ENCODE measurements around the gene ALKBH2.

ALKBH2 gene

DNA sequence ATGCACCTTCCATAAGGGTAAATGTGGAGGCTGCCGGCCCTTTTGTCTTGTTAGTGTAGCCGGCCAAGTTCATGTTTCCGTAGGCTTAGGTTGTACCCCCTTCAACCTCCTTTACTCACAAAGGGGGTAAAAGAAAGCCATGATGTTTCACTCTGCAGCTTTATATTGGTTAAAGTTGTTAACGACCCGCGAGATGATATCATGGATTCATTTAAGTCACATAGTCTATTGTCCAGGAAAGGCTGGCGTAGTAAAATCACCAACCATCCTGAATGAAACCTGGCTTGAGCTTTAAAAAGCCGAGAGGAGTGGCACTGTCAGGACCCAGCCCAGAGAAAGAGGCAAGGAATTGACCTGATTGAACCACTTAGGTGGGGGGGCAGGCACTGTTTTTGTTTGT is 5.4 kb upstream of the ALKBH2 start:
- Histone ChIP-seq H3K4ac (ENCODE audit: low read length) (no peak overlapping the region), H2AK5ac (ENCODE audit: low read depth, low read length) (no peak overlapping the region), H2BK5ac (ENCODE audit: low read length) (no peak overlapping the region), H3K4me2 (ENCODE audit: insufficient read depth, low read length, poor library complexity, severe bottlenecking) (peak overlapping the region; percentile 82), H3K79me1 (ENCODE audit: low read depth, low read length) (peaks cover 4% of the 10 kb centered on the region), H3K9ac (ENCODE audit: low read depth, low read length, poor library complexity) (peak overlapping the region; percentile 72), H2AFZ (ENCODE audit: low read length) (peak overlapping the region; percentile 99), H3K27me3 (ENCODE audit: control insufficient read depth in 3 of 3, insufficient read depth in 3 of 3, low read depth in 1 of 3, low read length in 3 of 3) (no peaks in the 10 kb centered on the region), H2BK15ac (ENCODE audit: low read length) (no peak overlapping the region), H3K14ac (ENCODE audit: low read length) (no peak overlapping the region), H3K36me3 (replicated peaks in 1 of 2; ENCODE audit: control insufficient read depth in 2 of 2, insufficient read depth in 2 of 2, low read length in 2 of 2) (peaks cover 28 to 52% of the 10 kb centered on the region in 2 donors), H3K4me1 (ENCODE audit: control insufficient read depth in 2 of 2, insufficient read depth in 1 of 2, low read depth in 1 of 2, low read length in 2 of 2) (peaks cover 4 to 6% of the 10 kb centered on the region in 2 donors), H3K23ac (ENCODE audit: low read depth, low read length, poor library complexity) (no peak overlapping the region), H3K4me3 (ENCODE audit: low read length in 2 of 2) (peak overlapping the region; percentile 78 to 84), H4K91ac (ENCODE audit: low read depth, low read length, poor library complexity) (no peak overlapping the region), H2BK120ac (ENCODE audit: low read depth, low read length) (no peak overlapping the region), H3K27ac (replicated peaks; ENCODE audit: low read length) (no peak overlapping the region), H2BK12ac (ENCODE audit: low read length) (no peak overlapping the region), H3K18ac (ENCODE audit: low read length) (no peak overlapping the region), H4K8ac (ENCODE audit: low read depth, low read length) (no peak overlapping the region), H3K9me3 (replicated peaks in 1 of 2; ENCODE audit: control insufficient read depth in 2 of 2, insufficient read depth in 1 of 2, low read depth in 1 of 2, low read length in 2 of 2) (no peaks in the 10 kb centered on the region)
- no CpG with 5 or more reads among the region's 8 CpGs for WGBS, 2 donors (ENCODE audit: extremely low coverage in 2 of 2, insufficient read length in 2 of 2, insufficient replicate concordance in 1 of 2)
- DNase-seq (ENCODE audit: low spot score), result no peak

DNA sequence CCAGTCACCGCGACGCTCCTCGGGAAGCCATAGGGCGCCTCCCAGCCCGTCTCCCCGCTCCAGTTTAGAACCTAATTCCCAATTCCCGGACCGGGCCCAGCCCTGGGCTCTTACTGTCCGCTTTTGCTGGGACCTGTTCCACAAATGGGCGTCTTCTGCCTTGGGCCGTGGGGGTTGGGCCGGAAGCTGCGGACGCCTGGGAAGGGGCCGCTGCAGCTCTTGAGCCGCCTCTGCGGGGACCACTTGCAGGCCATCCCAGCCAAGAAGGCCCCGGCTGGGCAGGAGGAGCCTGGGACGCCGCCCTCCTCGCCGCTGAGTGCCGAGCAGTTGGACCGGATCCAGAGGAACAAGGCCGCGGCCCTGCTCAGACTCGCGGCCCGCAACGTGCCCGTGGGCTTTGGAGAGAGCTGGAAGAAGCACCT is 4.9 kb upstream of the ALKBH2 start:
- H3K9me3 ChIP-seq (replicated peaks in 1 of 2; ENCODE audit: control insufficient read depth in 2 of 2, insufficient read depth in 1 of 2, low read depth in 1 of 2, low read length in 2 of 2), result no peaks in the 10 kb centered on the region
- H3K27me3 ChIP-seq (ENCODE audit: control insufficient read depth in 3 of 3, insufficient read depth in 3 of 3, low read depth in 1 of 3, low read length in 3 of 3), result no peaks in the 10 kb centered on the region
- peaks cover 4% of the 10 kb centered on the region for H3K79me1 ChIP-seq (ENCODE audit: low read depth, low read length)
- H2BK5ac ChIP-seq (ENCODE audit: low read length), result no peak overlapping the region
- no peak overlapping the region for H3K4ac ChIP-seq (ENCODE audit: low read length)
- H3K9ac ChIP-seq (ENCODE audit: low read depth, low read length, poor library complexity), result peak overlapping the region; percentile 72
- no peak overlapping the region for H3K27ac ChIP-seq (replicated peaks; ENCODE audit: low read length)
- H3K4me2 ChIP-seq (ENCODE audit: insufficient read depth, low read length, poor library complexity, severe bottlenecking), result peak overlapping the region; percentile 82
- H2BK120ac ChIP-seq (ENCODE audit: low read depth, low read length), result no peak overlapping the region
- no peak overlapping the region for H2BK12ac ChIP-seq (ENCODE audit: low read length)
- WGBS, 2 donors (ENCODE audit: extremely low coverage in 2 of 2, insufficient read length in 2 of 2, insufficient replicate concordance in 1 of 2), result no CpG with 5 or more reads among the region's 32 CpGs
- no peak overlapping the region for H2AK5ac ChIP-seq (ENCODE audit: low read depth, low read length)
- peaks cover 26 to 48% of the 10 kb centered on the region in 2 donors for H3K36me3 ChIP-seq (replicated peaks in 1 of 2; ENCODE audit: control insufficient read depth in 2 of 2, insufficient read depth in 2 of 2, low read length in 2 of 2)
- H2BK15ac ChIP-seq (ENCODE audit: low read length), result no peak overlapping the region
- peaks cover 4 to 8% of the 10 kb centered on the region in 2 donors for H3K4me1 ChIP-seq (ENCODE audit: control insufficient read depth in 2 of 2, insufficient read depth in 1 of 2, low read depth in 1 of 2, low read length in 2 of 2)
- peak overlapping the region; percentile 84 for H3K18ac ChIP-seq (ENCODE audit: low read length)
- no peak overlapping the region for H3K14ac ChIP-seq (ENCODE audit: low read length)
- no peak overlapping the region for H4K8ac ChIP-seq (ENCODE audit: low read depth, low read length)
- no peak overlapping the region for H4K91ac ChIP-seq (ENCODE audit: low read depth, low read length, poor library complexity)
- peak overlapping the region; percentile 78 to 84 for H3K4me3 ChIP-seq (ENCODE audit: low read length in 2 of 2)
- no peak for DNase-seq (ENCODE audit: low spot score)
- H2AFZ ChIP-seq (ENCODE audit: low read length), result peak overlapping the region; percentile 99
- H3K23ac ChIP-seq (ENCODE audit: low read depth, low read length, poor library complexity), result peak overlapping the region; percentile 58

DNA sequence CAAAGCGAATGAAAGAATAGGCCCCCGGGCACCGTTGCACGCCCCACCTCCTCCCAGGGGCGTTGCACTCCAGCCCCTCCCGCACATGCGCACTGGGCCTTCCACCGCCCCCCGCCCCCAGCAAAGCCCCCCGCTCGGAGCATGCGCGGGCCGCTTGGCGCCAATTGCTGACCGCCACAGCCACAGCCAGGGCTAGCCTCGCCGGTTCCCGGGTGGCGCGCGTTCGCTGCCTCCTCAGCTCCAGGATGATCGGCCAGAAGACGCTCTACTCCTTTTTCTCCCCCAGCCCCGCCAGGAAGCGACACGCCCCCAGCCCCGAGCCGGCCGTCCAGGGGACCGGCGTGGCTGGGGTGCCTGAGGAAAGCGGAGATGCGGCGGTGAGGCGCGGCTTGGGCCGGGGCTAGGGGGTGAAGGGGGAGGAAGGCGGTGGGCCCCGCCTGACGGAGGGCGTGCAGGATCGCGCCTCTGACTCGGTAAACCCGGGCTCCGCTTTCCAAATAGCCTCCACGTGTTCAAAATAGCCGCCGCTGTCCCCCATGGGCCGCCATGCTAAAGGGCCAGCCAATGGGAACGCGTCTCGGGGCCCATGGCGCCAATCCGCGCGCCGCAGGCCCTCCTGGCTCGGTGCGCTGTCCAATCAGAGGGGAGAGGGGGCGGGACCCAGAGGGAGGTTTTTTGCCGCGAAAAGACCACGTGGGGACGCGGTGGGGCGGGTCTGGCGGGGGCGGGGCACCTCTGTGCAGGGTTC is 4.3 kb upstream of the ALKBH2 start, which contains the start of gene UNG:
TSS of gene UNG (plus strand) at position 163 of the 748 bp plus-strand sequence. CDS start at position 246, 83 bp downstream.
- no peak within 1 kb of the TSS for H4K91ac ChIP-seq (ENCODE audit: low read depth, low read length, poor library complexity)
- peak; percentile 95 for DNase-seq (ENCODE audit: low spot score)
- no CpG with 5 or more reads among the region's 71 CpGs for WGBS, 2 donors (ENCODE audit: extremely low coverage in 2 of 2, insufficient read length in 2 of 2, insufficient replicate concordance in 1 of 2)
- H2BK15ac ChIP-seq (ENCODE audit: low read length), result no peak within 1 kb of the TSS
- peaks cover 4% of the 10 kb centered on the region for H3K79me1 ChIP-seq (ENCODE audit: low read depth, low read length)
- no peaks in the 10 kb centered on the region for H3K9me3 ChIP-seq (replicated peaks in 1 of 2; ENCODE audit: control insufficient read depth in 2 of 2, insufficient read depth in 1 of 2, low read depth in 1 of 2, low read length in 2 of 2)
- H2BK120ac ChIP-seq (ENCODE audit: low read depth, low read length), result no peak within 1 kb of the TSS
- H3K4me3 ChIP-seq (ENCODE audit: low read length in 2 of 2), result peak within 1 kb of the TSS; percentile 78 to 87
- H3K27me3 ChIP-seq (ENCODE audit: control insufficient read depth in 3 of 3, insufficient read depth in 3 of 3, low read depth in 1 of 3, low read length in 3 of 3), result no peaks in the 10 kb centered on the region
- peaks cover 7 to 12% of the 10 kb centered on the region in 2 donors for H3K4me1 ChIP-seq (ENCODE audit: control insufficient read depth in 2 of 2, insufficient read depth in 1 of 2, low read depth in 1 of 2, low read length in 2 of 2)
- H3K4ac ChIP-seq (ENCODE audit: low read length), result no peak within 1 kb of the TSS
- H3K4me2 ChIP-seq (ENCODE audit: insufficient read depth, low read length, poor library complexity, severe bottlenecking), result peak within 1 kb of the TSS; percentile 100
- no peak within 1 kb of the TSS for H4K8ac ChIP-seq (ENCODE audit: low read depth, low read length)
- peak within 1 kb of the TSS; percentile 58 for H3K23ac ChIP-seq (ENCODE audit: low read depth, low read length, poor library complexity)
- no peak within 1 kb of the TSS for H3K14ac ChIP-seq (ENCODE audit: low read length)
- H2AFZ ChIP-seq (ENCODE audit: low read length), result peak within 1 kb of the TSS; percentile 99
- peak within 1 kb of the TSS; percentile 84 for H3K18ac ChIP-seq (ENCODE audit: low read length)
- peak within 1 kb of the TSS; percentile 87 for H3K9ac ChIP-seq (ENCODE audit: low read depth, low read length, poor library complexity)
- no peak within 1 kb of the TSS for H2BK12ac ChIP-seq (ENCODE audit: low read length)
- peaks cover 23 to 42% of the 10 kb centered on the region in 2 donors for H3K36me3 ChIP-seq (replicated peaks in 1 of 2; ENCODE audit: control insufficient read depth in 2 of 2, insufficient read depth in 2 of 2, low read length in 2 of 2)
- H2BK5ac ChIP-seq (ENCODE audit: low read length), result no peak within 1 kb of the TSS
- H3K27ac ChIP-seq (replicated peaks; ENCODE audit: low read length), result peak within 1 kb of the TSS; percentile 85
- H2AK5ac ChIP-seq (ENCODE audit: low read depth, low read length), result no peak within 1 kb of the TSS

DNA sequence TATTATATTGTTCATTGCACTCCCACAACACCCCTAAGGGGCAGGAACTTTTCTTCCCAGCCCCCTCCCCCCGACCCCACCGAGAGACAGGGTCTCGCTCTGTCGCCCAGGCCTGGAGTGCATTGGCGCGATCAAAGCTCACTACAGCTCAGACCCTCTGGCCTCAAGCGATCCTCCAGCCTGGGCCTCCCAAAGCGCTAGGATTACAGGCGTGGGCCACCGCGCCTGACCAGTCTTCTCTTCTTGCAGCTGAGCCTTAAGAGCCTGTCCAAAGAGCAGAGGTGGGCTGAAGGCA is 3.8 kb upstream of the ALKBH2 start:
- no peak overlapping the region for H3K23ac ChIP-seq (ENCODE audit: low read depth, low read length, poor library complexity)
- no peak overlapping the region for H2BK120ac ChIP-seq (ENCODE audit: low read depth, low read length)
- H3K14ac ChIP-seq (ENCODE audit: low read length), result no peak overlapping the region
- no CpG with 5 or more reads among the region's 11 CpGs for WGBS, 2 donors (ENCODE audit: extremely low coverage in 2 of 2, insufficient read length in 2 of 2, insufficient replicate concordance in 1 of 2)
- no peak overlapping the region for H4K91ac ChIP-seq (ENCODE audit: low read depth, low read length, poor library complexity)
- H2BK5ac ChIP-seq (ENCODE audit: low read length), result no peak overlapping the region
- H3K4me3 ChIP-seq (ENCODE audit: low read length in 2 of 2), result peak overlapping the region; percentile 63 to 78
- peak overlapping the region; percentile 12 for H3K18ac ChIP-seq (ENCODE audit: low read length)
- H2BK12ac ChIP-seq (ENCODE audit: low read length), result no peak overlapping the region
- H2AK5ac ChIP-seq (ENCODE audit: low read depth, low read length), result no peak overlapping the region
- H3K4me2 ChIP-seq (ENCODE audit: insufficient read depth, low read length, poor library complexity, severe bottlenecking), result peak overlapping the region; percentile 34
- peak overlapping the region; percentile 99 for H2AFZ ChIP-seq (ENCODE audit: low read length)
- H3K4ac ChIP-seq (ENCODE audit: low read length), result no peak overlapping the region
- H4K8ac ChIP-seq (ENCODE audit: low read depth, low read length), result no peak overlapping the region
- no peak overlapping the region for H2BK15ac ChIP-seq (ENCODE audit: low read length)
- peaks cover 0 to 4% of the 10 kb centered on the region in 2 donors for H3K9me3 ChIP-seq (replicated peaks in 1 of 2; ENCODE audit: control insufficient read depth in 2 of 2, insufficient read depth in 1 of 2, low read depth in 1 of 2, low read length in 2 of 2)
- peaks cover 19 to 40% of the 10 kb centered on the region in 2 donors for H3K36me3 ChIP-seq (replicated peaks in 1 of 2; ENCODE audit: control insufficient read depth in 2 of 2, insufficient read depth in 2 of 2, low read length in 2 of 2)
- DNase-seq (ENCODE audit: low spot score), result no peak
- peak overlapping the region; percentile 85 for H3K27ac ChIP-seq (replicated peaks; ENCODE audit: low read length)
- no peak overlapping the region for H3K9ac ChIP-seq (ENCODE audit: low read depth, low read length, poor library complexity)
- H3K27me3 ChIP-seq (ENCODE audit: control insufficient read depth in 3 of 3, insufficient read depth in 3 of 3, low read depth in 1 of 3, low read length in 3 of 3), result no peaks in the 10 kb centered on the region
- peaks cover 4% of the 10 kb centered on the region for H3K79me1 ChIP-seq (ENCODE audit: low read depth, low read length)
- peaks cover 13% of the 10 kb centered on the region in 2 donors for H3K4me1 ChIP-seq (ENCODE audit: control insufficient read depth in 2 of 2, insufficient read depth in 1 of 2, low read depth in 1 of 2, low read length in 2 of 2)
